G401 (cell line): ENCODE measurements around the gene STK39. TPM values are rescaled to one million over a fixed set of nuclear protein-coding genes. Genes with fewer than 3 reads are reported as not detected.

Source experiments
- DNase-seq: peaks from one replicate; pipeline ENCODE4 v3.0.0-alpha.2; 2015; ENCODE audit warnings: low spot score
- in situ Hi-C: cut with HindIII; loops from 2 replicates; pipeline ENCODE4 v1.10.0; 2016; ENCODE audit warnings: low sequenced_read_pairs, mixed read lengths
- total RNA-seq: library from RNA; depleted of rRNA; stranded (reverse); fragments of >200 nt; shearing (Covaris generic); gene quantifications from 2 replicates; pipeline ENCODE4 v1.2.3, GENCODE V29; 2014

STK39 gene
- total RNA-seq, 1 experiment from 2014 or later = not detected

DNA sequence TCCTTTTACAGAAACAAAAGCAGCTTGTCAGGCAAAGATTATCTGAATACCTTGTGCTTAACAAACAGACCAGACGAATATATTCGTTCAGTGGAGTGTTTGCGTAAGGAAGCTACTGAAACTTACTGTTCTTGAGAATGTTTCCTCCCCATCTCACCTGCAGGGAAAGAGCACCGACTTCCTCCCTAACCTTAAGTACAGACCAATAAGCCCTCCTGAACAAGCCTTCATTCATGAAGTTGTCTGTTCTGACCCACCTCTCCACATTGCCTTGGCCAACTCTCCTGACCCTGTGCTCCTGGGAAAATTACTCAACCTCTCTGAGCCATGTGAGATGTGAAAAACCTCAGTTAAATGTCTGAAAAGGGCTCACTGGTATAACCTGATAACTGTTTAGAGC is 35.2 kb downstream of the STK39 start:
- in situ Hi-C loops = no loop called here

DNA sequence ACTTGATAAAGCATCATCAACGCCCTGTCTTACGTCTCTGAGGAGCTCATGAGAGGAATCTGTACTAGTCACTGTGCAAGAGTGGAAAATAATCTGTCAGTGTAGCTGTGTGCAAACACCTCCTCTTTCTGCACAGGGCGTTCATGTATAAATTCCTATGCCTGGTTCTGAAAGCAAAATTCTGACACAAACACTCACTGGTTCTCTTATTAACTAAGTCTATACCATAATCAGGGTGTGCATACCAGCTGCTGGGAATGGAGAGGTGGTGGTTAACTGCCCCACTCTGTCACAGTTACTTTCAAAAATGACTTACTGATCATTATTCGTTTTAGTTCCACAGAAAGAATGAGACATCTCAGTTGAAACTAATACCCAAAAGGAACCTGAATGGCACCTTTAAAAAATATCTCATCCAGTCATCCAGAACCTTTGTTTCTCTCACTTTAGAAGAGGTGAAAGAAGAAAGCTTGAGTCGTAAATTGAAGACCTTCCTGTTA is 35.7 kb downstream of the STK39 start:
- in situ Hi-C loops = no loop called here
- no peak for DNase-seq

More for the DNA sequence above, 35.2 kb downstream of the STK39 start:
- no peak for DNase-seq

DNA sequence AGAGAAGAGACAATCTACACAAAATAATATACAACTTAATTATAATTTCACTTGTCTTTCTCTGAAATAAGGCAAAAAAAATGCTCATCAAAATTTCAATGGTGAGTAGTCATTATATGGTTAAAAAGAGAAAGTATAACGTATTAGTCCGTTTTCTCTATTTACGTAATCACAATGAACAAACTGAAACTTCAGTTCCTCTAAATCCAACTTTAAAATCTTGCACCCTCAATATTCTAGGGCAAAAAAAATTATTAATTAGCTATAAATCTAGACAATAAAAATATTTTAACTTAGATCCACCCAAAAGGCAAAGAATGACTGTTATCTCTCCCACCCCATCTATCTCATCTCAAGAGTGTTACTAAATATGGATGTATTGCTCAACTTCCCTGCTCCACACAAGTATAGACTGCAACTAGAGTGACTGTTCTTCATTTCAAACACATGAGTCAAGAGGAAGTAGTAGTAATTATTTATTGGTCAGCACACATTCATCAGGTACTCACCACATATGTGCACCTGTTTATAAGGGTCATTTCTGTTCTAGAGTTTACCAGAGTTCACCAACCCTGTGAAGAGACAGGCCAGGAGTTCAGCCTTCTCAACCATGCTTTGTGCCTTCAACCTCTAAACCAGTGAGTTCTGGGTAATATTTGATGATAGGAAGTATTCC is 36.4 kb downstream of the STK39 start:
- in situ Hi-C loops = no loop called here
- DNase-seq = no peak

- no peak for DNase-seq
- in situ Hi-C loops = no loop called here
Observed at GRCh38 chr2:168210216-168210894, 37.0 kb downstream of the STK39 start.

GRCh38 chr2:168208652-168209051 is 38.7 kb downstream of the STK39 start:
- in situ Hi-C loops = no loop called here
- DNase-seq = no peak

- in situ Hi-C loops = no loop called here
Observed at GRCh38 chr2:168207851-168208250, 39.5 kb downstream of the STK39 start.

DNA sequence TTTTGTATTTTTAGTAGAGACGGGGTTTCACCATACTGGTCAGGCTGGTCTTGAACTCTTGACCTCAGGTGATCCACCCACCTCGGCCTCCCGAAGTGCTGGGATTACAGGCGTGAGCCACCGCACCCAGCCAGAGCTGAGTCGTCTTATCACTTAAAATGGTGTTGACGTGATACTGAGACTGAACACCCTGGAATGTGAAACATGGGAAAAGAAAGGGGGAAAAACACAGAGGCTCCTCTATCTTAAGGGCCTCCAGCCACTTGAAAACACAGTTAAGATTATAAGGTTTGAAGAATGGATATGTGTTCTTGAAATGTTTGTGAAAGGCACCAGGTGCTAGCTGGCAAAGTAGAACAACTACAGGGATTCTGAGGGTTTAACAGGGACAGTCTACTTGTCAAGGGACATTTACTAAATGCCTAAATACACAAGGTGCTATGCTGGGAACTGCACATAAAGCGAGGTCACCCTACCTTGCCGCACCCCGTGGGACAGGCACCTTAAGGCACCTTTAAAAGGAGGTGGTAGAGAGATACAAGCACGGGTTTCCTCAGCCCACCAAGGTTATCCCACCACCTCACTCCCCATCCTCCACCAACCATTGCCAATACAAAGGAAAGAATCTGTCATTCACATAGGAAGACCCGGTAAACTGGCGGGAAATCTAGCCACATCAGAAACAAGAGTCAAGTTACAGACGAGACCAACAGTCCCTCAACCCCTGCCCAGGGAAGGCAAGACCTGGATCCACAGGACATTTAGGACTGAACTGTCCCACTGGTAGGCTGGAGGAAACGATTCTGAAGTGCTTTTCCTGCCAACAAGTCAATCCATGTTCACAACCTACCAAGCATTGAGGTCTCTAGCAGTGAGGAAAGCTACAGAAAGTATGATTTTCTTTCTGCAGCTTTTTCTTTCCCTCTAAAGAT is 43.4 kb downstream of the STK39 start:
- no peak for DNase-seq
- in situ Hi-C loops = no loop called here

More at GRCh38 chr2:168207851-168208250, 39.5 kb downstream of the STK39 start:
- DNase-seq = no peak

DNA sequence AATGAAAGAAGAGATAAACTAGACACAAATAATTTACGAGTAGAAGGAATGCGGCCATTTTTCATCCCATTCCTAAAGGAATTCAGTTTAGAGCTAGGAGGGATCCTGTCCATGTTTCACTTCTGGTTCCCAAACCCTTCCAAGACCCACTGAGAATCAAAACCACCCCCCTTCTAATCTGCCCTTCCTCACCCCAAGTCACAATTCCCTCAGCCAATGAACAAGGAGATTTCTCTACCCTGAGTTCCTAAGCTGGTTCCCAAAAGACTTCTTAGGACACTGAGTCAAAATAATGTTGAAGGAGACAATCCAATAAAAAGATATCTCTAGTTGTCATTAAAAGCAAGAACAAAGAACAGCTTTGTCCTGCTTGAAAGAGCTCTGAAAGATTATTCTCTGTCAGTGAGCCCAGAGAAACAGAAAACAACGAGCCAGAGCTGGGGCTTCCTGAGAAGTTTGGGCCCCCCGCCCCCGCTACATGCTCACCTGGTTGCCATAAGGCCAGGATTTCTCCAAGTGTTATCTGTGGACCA is 45.7 kb downstream of the STK39 start:
- DNase-seq = no peak
- in situ Hi-C loops = no loop called here

- no peak for DNase-seq
Observed at GRCh38 chr2:168200930-168201583, 46.3 kb downstream of the STK39 start.

DNA sequence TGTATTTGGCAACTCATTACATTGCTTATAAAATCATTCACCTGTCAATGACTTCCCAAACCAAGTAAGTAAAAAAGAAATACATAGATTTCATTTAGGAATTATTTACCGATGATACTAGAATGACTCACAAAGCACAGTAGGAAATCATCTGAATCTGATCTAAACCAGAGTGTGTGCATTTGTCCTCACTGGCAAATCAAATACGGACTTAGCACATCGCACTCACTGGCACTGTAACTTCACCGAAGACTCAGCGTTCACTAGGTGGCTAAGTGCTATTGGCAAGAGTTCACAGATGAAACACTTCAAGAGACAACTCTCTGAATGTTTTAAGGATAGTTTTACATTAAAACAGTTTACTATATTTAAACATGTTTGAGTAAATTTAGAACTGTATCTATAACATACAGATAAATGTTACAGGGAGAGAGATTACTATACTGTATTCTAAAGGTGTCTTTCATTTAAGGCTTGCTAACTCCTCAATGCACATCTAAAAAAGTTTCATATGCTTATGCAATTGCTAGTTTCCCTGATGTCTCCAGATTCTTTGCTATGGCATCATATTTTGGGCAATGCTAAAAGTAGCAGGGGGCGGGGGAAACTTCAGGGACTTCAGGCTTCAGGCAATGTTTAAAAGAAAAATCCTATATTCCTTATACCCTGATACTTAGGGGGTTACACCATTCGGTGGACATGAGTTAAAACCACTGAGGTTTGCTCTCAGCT is 48.8 kb downstream of the STK39 start:
- no peak for DNase-seq
- in situ Hi-C loops = no loop called here

More at GRCh38 chr2:168200930-168201583, 46.3 kb downstream of the STK39 start:
- in situ Hi-C loops = no loop called here

- DNase-seq = no peak
- in situ Hi-C loops = no loop called here
Observed at GRCh38 chr2:168196764-168197180, 50.6 kb downstream of the STK39 start.

DNA sequence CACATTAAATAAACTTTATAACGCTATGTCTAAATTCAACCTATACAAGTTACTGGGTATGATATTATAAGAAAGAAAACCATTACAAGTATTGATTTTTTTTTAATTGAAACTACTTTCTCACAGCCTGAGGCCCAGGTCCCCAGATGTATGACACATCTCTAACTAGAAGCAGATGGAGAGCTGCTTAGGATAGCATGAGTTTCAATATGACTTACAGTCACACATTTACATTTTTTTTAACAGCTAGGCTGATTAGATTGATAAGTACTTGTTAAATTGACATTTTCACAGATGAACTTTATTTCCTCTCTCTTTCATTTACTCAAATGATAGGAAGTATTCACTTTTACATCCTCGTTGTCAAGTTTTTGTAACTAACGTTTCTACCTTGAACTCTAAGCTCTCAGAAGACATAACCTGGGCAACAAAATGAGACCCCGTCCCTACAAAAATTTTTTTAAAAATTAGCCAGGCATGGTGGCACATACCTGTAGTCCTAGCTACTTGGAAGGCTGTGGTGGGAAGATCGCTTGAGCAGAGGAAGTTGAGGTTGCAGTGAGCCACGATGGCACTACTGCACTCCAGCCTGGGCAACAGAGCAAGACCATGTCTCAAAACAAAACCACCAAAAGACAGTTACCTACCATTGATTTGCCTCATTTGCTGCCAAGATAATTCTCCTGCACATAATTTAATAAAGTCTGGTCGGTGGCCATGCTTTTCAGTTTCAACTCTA is 52.4 kb downstream of the STK39 start:
- in situ Hi-C loops = no loop called here
- DNase-seq = no peak

- DNase-seq = no peak
- in situ Hi-C loops = no loop called here
Observed at GRCh38 chr2:168192839-168193616, 54.4 kb downstream of the STK39 start.

DNA sequence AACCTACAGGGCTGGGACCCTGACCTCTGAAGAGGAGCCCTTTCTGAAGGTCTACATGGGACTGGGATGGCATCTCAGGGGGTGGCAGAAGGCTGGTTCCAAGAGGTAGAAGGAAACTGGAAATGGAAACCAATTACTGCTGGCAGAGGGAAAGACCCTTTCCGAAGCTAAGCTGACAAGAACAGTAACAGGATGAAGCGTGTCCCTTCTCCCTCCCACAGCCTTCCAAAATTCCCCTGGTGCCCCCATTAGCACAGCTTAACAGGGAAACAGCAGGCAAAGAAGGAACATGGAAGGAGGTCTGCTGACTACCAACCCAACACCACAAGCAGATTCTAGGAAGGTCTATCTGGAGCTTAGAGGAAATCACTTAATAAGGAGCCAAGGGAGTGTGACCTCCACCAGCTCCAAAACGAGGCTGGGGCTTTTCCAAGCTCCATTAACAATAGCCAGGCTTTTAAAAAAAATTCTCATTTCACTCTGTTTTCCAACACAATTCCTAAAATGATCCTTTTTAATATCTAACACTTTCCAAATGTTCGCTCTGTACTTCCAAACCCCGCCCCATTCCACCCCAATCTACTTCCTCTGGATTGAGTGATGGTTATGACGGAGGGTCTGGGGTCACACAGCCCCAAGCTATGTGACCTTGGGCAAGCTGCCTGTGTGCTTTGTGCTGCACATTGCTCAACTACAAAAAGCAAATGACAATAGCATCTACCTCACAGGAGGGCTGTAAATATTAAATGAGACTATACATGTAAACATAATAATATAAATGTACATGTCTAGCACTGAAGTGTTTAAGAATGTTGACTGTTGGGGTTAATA is 55.2 kb downstream of the STK39 start:
- in situ Hi-C loops = no loop called here
- no peak for DNase-seq

- in situ Hi-C loops = no loop called here
- DNase-seq = no peak
Observed at GRCh38 chr2:168190590-168191336, 56.6 kb downstream of the STK39 start.
